Upper lobe of right lung (tissue), 1 donor: ENCODE results near the gene ABCC1. TPM values are rescaled to one million over a fixed set of nuclear protein-coding genes. Genes with fewer than 3 reads are reported as not detected.

Experiments
- ATAC-seq: fragments of 200-7000 bp; cut with Tn5 transposase; one replicate; pipeline ENCODE4 v1.9.1; 2020; ENCODE audit warnings: mild to moderate bottlenecking, moderate library complexity
- DNase-seq: peaks from one replicate; pipeline ENCODE4 v3.0.0-alpha.2; 2020
- H3K27ac ChIP-seq: fragments of 200-600 bp; one replicate; pipeline ENCODE4 v1.8.0; 2022
- H3K27me3 ChIP-seq: fragments of 200-600 bp; one replicate; pipeline ENCODE4 v1.8.0; 2022; ENCODE audit warnings: mild to moderate bottlenecking
- H3K36me3 ChIP-seq: fragments of 200-600 bp; one replicate; pipeline ENCODE4 v1.8.0; 2022
- H3K4me1 ChIP-seq: fragments of 200-600 bp; one replicate; pipeline ENCODE4 v1.8.0; 2022
- H3K4me3 ChIP-seq: fragments of 200-600 bp; one replicate; pipeline ENCODE4 v1.8.0; 2022; ENCODE audit warnings: mild to moderate bottlenecking
- H3K9me3 ChIP-seq: fragments of 200-600 bp; one replicate; pipeline ENCODE4 v1.8.0; 2022
- intact Hi-C: fragments of 100-400 bp; cut with DNase I; formaldehyde crosslinking; loops from one replicate; pipeline ENCODE4 v1.11.0; 2022
- total RNA-seq: library from RNA; stranded (reverse); fragmentation: NEBNext Ultra II Directional; extraction: Animal tissue kit (Norgen Biotek cat#: 25700); gene quantifications from one replicate; pipeline ENCODE4 v1.2.1, GENCODE V29; 2021
- TF ChIP-seq, protein P1 (sequence below): fragments of 200-600 bp; IDR thresholded peaks from one replicate; pipeline ENCODE4 v1.8.0; 2022; ENCODE audit warnings: antibody characterized with exemption
- donor health status: DM: no; HTN: yes; CAD: no; lungs with severe emphysema.

Gene ABCC1
- total RNA-seq, 1 donor from 2014 or later = 50.6 TPM

DNA sequence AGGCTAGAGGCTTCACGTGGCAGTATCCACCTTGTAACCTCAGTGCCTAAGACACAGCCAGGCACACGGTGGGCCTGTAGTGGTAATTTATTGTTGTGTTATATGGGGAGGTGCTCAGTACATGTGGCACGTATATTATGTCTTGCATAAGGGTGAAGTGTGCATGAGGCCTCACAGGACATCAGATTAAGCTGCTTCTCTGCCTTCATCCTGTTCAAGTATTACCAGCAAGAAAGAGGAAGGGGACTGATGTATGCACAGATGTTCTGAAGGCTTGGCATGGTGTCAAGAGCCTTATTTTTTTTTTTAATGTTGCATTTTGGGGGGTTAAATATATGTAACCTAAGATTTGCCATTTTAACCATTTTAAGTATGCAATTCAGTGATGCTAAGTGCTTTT, 71.6 kb downstream of the ABCC1 start:
- H3K4me1 ChIP-seq = peaks cover 18% of the 10 kb centered on the region
- ATAC-seq (no peak), DNase-seq (no peak)
- H3K27me3 ChIP-seq = no peaks in the 10 kb centered on the region
- peaks cover 34% of the 10 kb centered on the region for H3K36me3 ChIP-seq
- H3K4me3 ChIP-seq = no peak overlapping the region
- TF ChIP-seq, protein P1, sequence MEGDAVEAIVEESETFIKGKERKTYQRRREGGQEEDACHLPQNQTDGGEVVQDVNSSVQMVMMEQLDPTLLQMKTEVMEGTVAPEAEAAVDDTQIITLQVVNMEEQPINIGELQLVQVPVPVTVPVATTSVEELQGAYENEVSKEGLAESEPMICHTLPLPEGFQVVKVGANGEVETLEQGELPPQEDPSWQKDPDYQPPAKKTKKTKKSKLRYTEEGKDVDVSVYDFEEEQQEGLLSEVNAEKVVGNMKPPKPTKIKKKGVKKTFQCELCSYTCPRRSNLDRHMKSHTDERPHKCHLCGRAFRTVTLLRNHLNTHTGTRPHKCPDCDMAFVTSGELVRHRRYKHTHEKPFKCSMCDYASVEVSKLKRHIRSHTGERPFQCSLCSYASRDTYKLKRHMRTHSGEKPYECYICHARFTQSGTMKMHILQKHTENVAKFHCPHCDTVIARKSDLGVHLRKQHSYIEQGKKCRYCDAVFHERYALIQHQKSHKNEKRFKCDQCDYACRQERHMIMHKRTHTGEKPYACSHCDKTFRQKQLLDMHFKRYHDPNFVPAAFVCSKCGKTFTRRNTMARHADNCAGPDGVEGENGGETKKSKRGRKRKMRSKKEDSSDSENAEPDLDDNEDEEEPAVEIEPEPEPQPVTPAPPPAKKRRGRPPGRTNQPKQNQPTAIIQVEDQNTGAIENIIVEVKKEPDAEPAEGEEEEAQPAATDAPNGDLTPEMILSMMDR = no peak
- no peaks in the 10 kb centered on the region for H3K9me3 ChIP-seq
- intact Hi-C loops = no loop called here
- no peak overlapping the region for H3K27ac ChIP-seq

DNA sequence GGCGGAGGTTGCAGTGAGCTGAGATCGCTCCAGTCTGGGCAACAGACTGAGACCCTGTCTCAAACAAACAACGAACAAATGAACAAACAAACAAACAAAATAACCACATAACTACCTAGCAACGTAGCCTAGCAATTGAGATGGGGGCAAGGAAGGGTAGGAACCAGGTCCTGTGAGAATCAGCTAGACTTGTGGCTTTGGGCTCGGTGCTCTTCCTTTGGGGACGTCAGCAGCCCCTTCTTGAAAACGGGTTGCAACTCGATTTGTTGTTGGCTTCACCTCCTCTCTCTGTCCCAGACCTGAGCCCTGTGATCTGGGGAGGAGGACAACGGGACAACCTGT, 72.2 kb downstream of the ABCC1 start:
- TF ChIP-seq, protein P1 = no peak
- H3K4me1 ChIP-seq = peaks cover 18% of the 10 kb centered on the region
- intact Hi-C loops = no loop called here

DNA sequence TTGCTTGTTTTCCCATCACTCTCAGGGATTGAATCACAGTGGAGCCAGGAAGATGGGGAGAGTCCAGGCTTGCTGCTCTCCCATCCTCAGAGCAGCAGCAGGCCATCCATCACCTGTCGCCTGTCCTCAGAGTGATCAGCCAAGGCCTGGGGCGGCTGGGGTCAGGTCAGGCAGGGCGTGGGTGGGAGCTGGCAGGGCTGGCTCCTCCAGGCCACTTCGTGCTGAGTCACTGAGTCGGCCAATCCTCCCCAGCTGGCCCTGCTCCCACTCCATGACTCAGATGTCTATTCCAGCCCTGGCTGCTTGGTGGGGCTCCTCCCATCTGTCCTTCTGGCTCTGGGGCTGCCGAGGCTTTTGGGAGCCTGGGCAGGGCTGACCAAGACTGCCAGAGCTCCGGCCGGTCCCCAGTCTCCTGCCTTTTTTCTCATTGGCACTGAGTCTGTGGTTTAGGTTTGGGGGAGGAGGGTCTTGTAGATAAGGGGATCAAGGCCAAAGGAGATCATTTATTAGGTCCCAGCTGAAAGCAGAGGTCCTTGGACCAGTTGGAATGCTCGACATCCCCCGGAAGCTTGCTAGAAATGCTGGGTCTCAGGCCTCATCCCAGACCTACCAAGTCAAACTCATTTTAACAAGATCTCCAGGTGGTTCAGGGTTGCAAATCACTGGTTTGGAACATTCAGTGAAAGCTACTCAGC, 72.7 kb downstream of the ABCC1 start:
- intact Hi-C loops = no loop called here
- Histone ChIP-seq H3K9me3 (no peaks in the 10 kb centered on the region), H3K4me3 (no peak overlapping the region), H3K36me3 (peaks cover 26% of the 10 kb centered on the region), H3K27ac (peak overlapping the region; percentile 14), H3K4me1 (peaks cover 22% of the 10 kb centered on the region), H3K27me3 (no peaks in the 10 kb centered on the region)
- ATAC-seq (peak; percentile 97), DNase-seq (peak; percentile 92)
- TF ChIP-seq, protein P1 = no peak

More for the DNA sequence above, 72.2 kb downstream of the ABCC1 start:
- no peaks in the 10 kb centered on the region for H3K27me3 ChIP-seq
- peaks cover 31% of the 10 kb centered on the region for H3K36me3 ChIP-seq
- ATAC-seq = no peak
- peak overlapping the region; percentile 14 for H3K27ac ChIP-seq
- no peak overlapping the region for H3K4me3 ChIP-seq
- H3K9me3 ChIP-seq = no peaks in the 10 kb centered on the region
- no peak for DNase-seq

DNA sequence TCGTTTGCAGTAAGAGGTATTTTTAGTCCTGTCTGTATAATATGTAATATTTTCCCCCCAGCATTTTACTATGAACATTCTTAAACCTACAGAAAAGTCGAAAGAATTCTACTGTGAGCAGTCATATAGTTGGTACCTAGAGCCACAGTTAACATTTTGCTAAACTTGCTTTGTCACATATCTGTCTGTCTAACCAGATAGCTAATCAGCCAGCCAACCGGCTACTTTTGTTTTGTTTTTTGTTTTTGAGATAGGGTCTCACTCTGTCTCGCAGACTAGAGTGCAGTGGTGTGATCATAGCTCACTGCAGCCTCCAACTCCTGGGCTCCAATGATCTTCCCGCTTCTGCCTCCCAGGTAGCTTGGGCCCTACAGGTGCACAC, 73.3 kb downstream of the ABCC1 start:
- Histone ChIP-seq H3K4me1 (peaks cover 23% of the 10 kb centered on the region), H3K36me3 (peaks cover 21% of the 10 kb centered on the region), H3K27ac (no peak overlapping the region), H3K27me3 (no peaks in the 10 kb centered on the region), H3K4me3 (no peak overlapping the region), H3K9me3 (no peaks in the 10 kb centered on the region)
- intact Hi-C loops = no loop called here
- DNase-seq = no peak
- TF ChIP-seq, protein P1 = no peak
- ATAC-seq = no peak

DNA sequence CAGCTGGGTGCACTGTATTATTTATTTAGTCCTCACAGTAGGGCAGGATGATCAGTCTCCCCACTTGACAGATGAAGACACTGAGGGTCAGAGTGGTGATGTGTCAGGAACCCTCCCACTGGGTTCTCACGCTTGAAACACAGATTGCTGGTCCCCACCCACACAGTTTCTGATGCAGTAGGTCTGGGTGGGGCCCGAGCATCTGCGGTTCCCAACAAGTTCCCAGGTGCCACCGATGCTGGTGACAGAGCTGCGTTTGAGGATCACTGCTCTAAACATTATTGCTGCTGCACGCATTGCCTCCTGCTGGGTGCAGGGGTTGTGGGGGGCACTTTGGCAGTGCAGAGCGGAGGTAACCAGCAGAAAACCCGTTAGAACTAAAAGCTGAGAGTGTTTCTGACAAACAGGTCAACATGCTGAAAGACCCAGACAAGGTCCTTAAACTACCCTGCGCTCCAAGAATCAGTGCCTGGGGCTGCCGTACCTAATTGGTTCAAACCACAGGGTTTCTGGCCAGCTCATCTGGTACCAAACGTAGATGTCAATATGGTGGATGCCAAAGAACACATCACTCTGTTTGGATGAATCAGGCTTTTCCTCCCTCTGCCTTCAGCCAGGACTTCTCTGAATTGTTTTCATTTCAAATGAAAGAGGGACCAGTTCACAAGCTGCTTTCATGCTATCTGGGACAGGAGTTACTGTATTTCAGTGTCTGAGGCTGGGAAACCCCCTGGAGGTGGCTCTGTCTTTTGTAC, 76.0 kb downstream of the ABCC1 start:
- intact Hi-C loops = no loop called here
- peaks cover 36% of the 10 kb centered on the region for H3K4me1 ChIP-seq

More for the DNA sequence above, 76.0 kb downstream of the ABCC1 start:
- no peaks in the 10 kb centered on the region for H3K27me3 ChIP-seq
- peaks cover 8% of the 10 kb centered on the region for H3K36me3 ChIP-seq
- TF ChIP-seq, protein P1 = no peak
- no peak overlapping the region for H3K4me3 ChIP-seq
- ATAC-seq = no peak
- no peaks in the 10 kb centered on the region for H3K9me3 ChIP-seq
- no peak for DNase-seq
- no peak overlapping the region for H3K27ac ChIP-seq
